ENCODE measurements around the gene PCIF1.

The PCIF1 gene

DNA sequence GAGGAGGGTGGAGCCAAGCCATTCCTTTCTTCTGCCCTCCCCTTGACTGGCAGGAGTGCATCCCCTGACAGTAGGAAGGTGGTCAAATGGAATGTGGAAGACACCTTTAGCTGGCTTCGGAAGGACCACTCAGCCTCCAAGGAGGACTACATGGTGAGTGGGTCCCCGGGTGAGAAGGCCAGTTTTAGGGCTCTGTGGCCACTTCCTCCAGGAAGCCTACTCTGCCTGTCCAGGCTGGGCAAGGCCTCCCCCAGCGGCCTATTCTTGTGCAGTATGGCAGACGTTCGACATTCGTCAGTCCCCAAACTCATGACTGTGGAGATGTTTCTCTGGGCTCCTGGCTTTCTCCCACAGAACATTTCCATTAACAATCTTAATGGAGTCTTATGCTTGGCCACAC is 9.1 kb downstream of the PCIF1 start:
- peaks cover 10% of the 10 kb centered on the region; the same call in 1 of the 2 replicates for H3K36me3 ChIP-seq (ENCODE audit: insufficient read depth, low read length)

DNA sequence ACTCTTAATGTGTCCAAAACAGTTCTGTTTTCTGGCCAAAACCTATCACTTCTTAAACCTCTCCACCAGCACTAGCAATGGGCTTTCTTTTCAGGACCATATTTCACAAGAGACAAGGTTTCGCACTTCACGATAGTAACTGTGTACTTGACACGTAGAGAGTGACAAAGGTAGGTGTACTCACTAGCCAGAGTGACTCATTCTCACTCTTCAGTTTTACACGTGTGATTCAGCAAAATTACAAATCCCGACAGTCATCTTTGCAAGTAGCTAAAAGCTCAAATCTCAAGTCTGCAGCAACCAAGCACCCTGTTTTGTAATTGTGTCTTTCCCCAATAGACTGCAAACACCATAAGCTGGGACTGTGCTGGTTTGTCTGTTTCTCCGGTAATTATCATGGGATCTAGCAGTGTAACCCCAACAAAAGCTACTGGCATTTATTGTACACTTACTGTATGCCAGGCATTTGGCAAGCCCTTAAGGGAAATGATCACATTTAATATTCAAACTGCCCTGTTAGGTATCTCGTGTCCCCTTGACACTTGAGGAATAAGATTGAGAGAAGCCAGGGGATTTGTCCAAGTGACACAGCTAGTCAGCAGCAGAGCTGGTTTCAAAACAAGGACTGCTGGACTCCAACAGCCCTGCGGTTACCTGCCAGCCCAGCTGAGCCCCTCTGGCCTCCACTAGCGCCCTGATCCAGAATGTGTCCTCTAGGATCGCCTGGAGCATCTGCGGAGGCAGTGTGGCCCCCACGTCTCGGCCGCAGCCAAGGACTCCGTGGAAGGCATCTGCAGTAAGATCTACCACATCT is 9.9 kb downstream of the PCIF1 start:
- peak overlapping the region; percentile 35 for H3K27ac ChIP-seq (ENCODE audit: low read depth, low read length)
- no peaks in the 10 kb centered on the region for H3K79me2 ChIP-seq (ENCODE audit: control insufficient read depth, insufficient read depth, low read length, unreplicated experiment)
- H2AFZ ChIP-seq (ENCODE audit: low read length, unreplicated experiment) = no peak overlapping the region
- peaks cover 22% of the 10 kb centered on the region for H3K4me1 ChIP-seq (ENCODE audit: control insufficient read depth, insufficient read depth, low read length, unreplicated experiment)
- no peaks in the 10 kb centered on the region for H3K27me3 ChIP-seq (ENCODE audit: insufficient read depth, low read length)
- no peak overlapping the region for H3K4me3 ChIP-seq (ENCODE audit: low read depth, low read length)
- peaks cover 4% of the 10 kb centered on the region; the same call in 1 of the 2 replicates for H3K36me3 ChIP-seq (ENCODE audit: insufficient read depth, low read length)

More for the DNA sequence above, 9.1 kb downstream of the PCIF1 start:
- Histone ChIP-seq H3K27ac (ENCODE audit: low read depth, low read length) (peak overlapping the region; percentile 35), H3K4me1 (ENCODE audit: control insufficient read depth, insufficient read depth, low read length, unreplicated experiment) (peaks cover 22% of the 10 kb centered on the region), H2AFZ (ENCODE audit: low read length, unreplicated experiment) (no peak overlapping the region), H3K79me2 (ENCODE audit: control insufficient read depth, insufficient read depth, low read length, unreplicated experiment) (no peaks in the 10 kb centered on the region), H3K27me3 (ENCODE audit: insufficient read depth, low read length) (no peaks in the 10 kb centered on the region), H3K4me3 (ENCODE audit: low read depth, low read length) (no peak overlapping the region)

DNA sequence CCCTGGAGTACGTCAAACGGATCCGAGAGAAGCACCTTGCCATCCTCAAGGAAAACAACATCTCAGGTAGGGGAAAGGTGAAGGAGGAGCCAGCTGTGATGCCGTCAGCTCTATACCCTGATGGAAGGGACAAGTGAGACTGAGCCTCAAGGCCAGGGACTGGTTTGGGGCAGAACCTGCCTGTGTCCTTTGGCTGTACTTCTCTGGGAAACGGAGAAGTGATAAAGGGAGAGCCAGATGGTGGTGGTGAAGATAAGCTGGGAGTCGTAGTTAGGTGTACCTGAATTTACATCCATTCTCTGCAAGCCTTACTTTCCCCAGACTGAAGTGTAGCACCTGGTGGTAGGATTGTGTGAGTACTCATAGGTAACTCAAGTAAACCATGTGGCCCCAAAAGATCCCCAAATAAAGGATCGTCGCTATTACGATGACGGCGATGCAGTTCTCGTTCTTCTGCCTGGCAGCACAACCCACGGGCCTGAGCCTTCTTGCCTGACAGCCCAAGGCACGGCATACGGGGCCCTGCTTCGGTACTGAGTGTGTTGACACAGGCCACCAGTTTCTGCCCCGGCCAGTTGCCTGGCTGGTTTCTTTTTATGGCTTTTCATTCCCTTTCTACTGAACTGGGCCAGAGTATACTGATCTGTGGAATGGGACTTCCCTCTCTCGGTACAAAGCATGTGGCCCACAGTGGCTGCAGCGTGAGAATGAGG is 10.6 kb downstream of the PCIF1 start:
- Histone ChIP-seq H3K36me3 (ENCODE audit: insufficient read depth, low read length) (peaks cover 4% of the 10 kb centered on the region; the same call in 1 of the 2 replicates), H3K4me3 (ENCODE audit: low read depth, low read length) (no peak overlapping the region)

DNA sequence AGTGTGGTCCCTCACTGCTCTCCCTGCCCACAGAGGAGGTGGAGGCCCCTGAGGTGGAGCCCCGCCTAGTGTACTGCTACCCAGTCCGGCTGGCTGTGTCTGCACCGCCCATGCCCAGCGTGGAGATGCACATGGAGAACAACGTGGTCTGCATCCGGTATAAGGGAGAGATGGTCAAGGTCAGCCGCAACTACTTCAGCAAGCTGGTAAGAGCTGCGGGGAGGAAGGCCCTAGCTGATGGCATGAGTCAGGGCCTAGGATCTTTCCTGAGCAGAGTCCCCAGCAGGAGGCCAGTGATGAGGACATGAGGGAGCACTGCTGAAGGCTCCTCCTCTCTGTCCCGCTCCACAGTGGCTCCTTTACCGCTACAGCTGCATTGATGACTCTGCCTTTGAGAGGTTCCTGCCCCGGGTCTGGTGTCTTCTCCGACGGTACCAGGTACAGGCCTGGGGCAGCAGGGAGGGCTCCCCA is 11.2 kb downstream of the PCIF1 start:
- Histone ChIP-seq H3K27ac (ENCODE audit: low read depth, low read length) (0 out of 2 replicates have a peak overlapping the region, but pooled peaks have one; percentile 6), H3K4me3 (ENCODE audit: low read depth, low read length) (no peak overlapping the region), H3K4me1 (ENCODE audit: control insufficient read depth, insufficient read depth, low read length, unreplicated experiment) (peaks cover 22% of the 10 kb centered on the region), H3K79me2 (ENCODE audit: control insufficient read depth, insufficient read depth, low read length, unreplicated experiment) (no peaks in the 10 kb centered on the region), H2AFZ (ENCODE audit: low read length, unreplicated experiment) (no peak overlapping the region), H3K27me3 (ENCODE audit: insufficient read depth, low read length) (no peaks in the 10 kb centered on the region), H3K36me3 (ENCODE audit: insufficient read depth, low read length) (peaks cover 4% of the 10 kb centered on the region; the same call in 1 of the 2 replicates)

More for the DNA sequence above, 10.6 kb downstream of the PCIF1 start:
- Histone ChIP-seq H2AFZ (ENCODE audit: low read length, unreplicated experiment) (no peak overlapping the region), H3K27me3 (ENCODE audit: insufficient read depth, low read length) (no peaks in the 10 kb centered on the region), H3K27ac (ENCODE audit: low read depth, low read length) (peak overlapping the region; percentile 35; the same call in 1 of the 2 replicates), H3K79me2 (ENCODE audit: control insufficient read depth, insufficient read depth, low read length, unreplicated experiment) (no peaks in the 10 kb centered on the region), H3K4me1 (ENCODE audit: control insufficient read depth, insufficient read depth, low read length, unreplicated experiment) (peaks cover 22% of the 10 kb centered on the region)

DNA sequence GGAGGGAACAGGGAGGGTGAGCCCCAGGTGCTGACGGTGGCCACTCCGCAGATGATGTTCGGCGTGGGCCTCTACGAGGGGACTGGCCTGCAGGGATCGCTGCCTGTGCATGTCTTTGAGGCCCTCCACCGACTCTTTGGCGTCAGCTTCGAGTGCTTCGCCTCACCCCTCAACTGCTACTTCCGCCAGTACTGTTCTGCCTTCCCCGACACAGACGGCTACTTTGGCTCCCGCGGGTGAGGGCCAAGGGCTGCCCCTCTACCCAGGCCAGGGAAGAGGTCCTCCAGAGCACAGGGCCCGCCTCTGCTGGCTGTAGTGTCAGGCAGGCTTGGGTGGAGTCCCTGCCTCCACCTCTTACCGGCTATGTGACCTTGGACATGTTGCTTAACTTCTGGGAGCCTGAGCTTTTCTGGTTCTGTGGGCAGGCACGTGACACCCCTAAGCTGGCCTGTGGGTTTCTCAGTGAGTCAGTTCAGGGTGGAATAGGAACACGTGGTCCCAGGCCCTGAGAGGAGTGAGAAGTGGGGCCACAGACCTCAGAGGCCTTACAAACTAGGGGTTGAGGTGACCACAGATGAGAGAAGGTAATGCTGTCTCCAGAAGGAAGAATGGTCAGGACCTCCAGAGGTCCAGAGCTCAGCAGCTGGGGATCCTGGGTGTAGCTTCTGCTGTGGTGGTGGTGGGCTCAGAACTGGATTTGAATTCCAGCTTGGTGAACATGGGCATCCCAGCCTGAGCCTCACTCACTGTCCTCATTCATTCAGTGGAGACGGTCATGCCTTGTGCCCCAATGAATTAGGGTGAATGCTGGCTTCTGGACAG is 11.9 kb downstream of the PCIF1 start:
- no peak overlapping the region for H3K4me3 ChIP-seq (ENCODE audit: low read depth, low read length)
- H3K4me1 ChIP-seq (ENCODE audit: control insufficient read depth, insufficient read depth, low read length, unreplicated experiment) = peaks cover 22% of the 10 kb centered on the region
- no peaks in the 10 kb centered on the region for H3K79me2 ChIP-seq (ENCODE audit: control insufficient read depth, insufficient read depth, low read length, unreplicated experiment)
- H3K36me3 ChIP-seq (ENCODE audit: insufficient read depth, low read length) = peaks cover 4% of the 10 kb centered on the region; the same call in 1 of the 2 replicates
- no peaks in the 10 kb centered on the region for H3K27me3 ChIP-seq (ENCODE audit: insufficient read depth, low read length)
- peak overlapping the region; percentile 22 for H3K27ac ChIP-seq (ENCODE audit: low read depth, low read length)
- H2AFZ ChIP-seq (ENCODE audit: low read length, unreplicated experiment) = no peak overlapping the region

DNA sequence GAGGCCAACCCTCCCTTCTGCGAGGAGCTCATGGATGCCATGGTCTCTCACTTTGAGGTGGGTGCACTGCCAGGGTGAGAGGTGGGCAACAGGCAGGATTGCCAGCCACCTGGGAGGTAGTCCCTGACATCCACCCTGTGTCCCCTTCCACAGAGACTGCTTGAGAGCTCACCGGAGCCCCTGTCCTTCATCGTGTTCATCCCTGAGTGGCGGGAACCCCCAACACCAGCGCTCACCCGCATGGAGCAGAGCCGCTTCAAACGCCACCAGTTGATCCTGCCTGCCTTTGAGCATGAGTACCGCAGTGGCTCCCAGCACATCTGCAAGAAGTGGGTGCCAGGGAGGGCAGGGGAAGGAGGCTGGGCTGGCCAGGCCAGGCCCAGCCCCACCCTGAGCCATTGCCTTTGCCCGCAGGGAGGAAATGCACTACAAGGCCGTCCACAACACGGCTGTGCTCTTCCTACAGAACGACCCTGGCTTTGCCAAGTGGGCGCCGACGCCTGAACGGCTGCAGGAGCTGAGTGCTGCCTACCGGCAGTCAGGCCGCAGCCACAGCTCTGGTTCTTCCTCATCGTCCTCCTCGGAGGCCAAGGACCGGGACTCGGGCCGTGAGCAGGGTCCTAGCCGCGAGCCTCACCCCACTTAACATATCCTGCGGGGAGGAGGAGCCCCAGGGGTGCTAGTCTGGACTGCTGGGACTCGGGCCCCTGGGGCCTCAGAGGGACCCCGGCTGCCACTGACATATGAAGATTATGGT is 12.8 kb downstream of the PCIF1 start:
- no peak overlapping the region for H2AFZ ChIP-seq (ENCODE audit: low read length, unreplicated experiment)
- no peaks in the 10 kb centered on the region for H3K79me2 ChIP-seq (ENCODE audit: control insufficient read depth, insufficient read depth, low read length, unreplicated experiment)
- peaks cover 22% of the 10 kb centered on the region for H3K4me1 ChIP-seq (ENCODE audit: control insufficient read depth, insufficient read depth, low read length, unreplicated experiment)
- H3K4me3 ChIP-seq (ENCODE audit: low read depth, low read length) = no peak overlapping the region
- peaks cover 4% of the 10 kb centered on the region; the same call in 1 of the 2 replicates for H3K36me3 ChIP-seq (ENCODE audit: insufficient read depth, low read length)
- H3K27ac ChIP-seq (ENCODE audit: low read depth, low read length) = no peak overlapping the region
- no peaks in the 10 kb centered on the region for H3K27me3 ChIP-seq (ENCODE audit: insufficient read depth, low read length)

DNA sequence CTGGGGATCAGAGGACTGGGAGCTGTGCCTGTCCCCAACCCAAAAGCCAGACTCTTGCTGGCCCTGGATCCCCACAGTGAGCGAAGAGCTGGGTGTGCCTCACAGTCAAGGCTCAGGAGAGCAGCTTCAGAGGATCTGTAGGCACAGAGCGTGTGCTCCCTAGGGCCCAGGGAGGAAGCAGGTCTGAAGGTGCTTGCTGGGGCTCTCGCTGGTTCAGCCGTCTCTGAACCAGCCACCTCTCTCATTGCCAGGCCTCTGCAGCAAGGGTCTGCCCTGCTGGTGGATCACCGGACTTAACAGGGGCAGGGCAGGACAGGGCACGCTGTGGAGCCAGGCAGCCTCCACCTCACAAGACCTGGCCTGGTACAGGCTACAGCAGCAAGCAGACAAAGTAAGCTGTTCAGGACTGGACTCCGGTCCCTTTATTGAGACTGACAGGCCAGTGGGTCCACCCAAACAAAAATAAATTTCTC is 13.8 kb downstream of the PCIF1 start:
- Histone ChIP-seq H3K4me3 (ENCODE audit: low read depth, low read length) (no peak overlapping the region), H2AFZ (ENCODE audit: low read length, unreplicated experiment) (no peak overlapping the region), H3K36me3 (ENCODE audit: insufficient read depth, low read length) (peaks cover 7% of the 10 kb centered on the region; the same call in 1 of the 2 replicates)

DNA sequence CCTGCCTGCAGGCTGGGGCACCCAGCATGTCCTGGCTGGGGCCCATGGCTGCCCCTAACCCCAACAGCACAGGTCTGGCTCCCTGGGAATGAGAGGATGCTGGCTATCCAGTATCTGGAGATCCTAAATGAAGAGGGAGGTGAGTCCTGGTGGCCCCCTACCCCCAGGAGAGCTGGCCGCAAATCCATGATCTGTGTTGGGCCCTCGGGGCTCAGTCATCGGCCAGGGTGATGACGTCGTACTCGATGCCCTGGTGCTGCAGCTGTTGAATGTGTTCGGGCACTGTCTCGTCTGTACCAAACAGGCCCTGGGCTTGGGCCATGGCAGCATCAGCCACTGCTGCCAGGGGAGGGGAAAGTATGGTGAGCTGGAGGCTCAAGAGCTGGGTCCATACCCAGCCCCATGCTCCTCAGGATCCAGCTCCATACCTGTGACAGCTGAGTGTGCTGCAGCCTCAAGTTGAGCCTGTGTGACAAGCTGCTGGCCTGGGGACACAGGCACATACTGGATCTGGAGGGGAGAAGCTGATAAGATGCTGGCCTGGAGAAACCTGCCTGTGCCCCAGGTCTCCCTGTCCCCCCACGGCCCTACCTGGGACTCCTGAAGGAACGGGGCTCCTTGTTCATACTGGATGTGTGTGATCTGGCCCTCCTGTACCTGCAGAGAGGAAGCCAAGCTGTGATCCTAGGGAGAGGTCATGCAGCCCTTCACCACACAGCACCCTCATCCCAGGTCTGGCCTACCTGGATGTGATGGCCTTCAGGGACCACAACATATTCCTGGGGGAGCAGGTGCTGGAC is 14.5 kb downstream of the PCIF1 start:
- Histone ChIP-seq H2AFZ (ENCODE audit: low read length, unreplicated experiment) (no peak overlapping the region), H3K79me2 (ENCODE audit: control insufficient read depth, insufficient read depth, low read length, unreplicated experiment) (no peaks in the 10 kb centered on the region), H3K4me3 (ENCODE audit: low read depth, low read length) (no peak overlapping the region), H3K4me1 (ENCODE audit: control insufficient read depth, insufficient read depth, low read length, unreplicated experiment) (peaks cover 18% of the 10 kb centered on the region), H3K27me3 (ENCODE audit: insufficient read depth, low read length) (no peaks in the 10 kb centered on the region), H3K27ac (ENCODE audit: low read depth, low read length) (no peak overlapping the region), H3K36me3 (ENCODE audit: insufficient read depth, low read length) (peaks cover 11% of the 10 kb centered on the region; the same call in 1 of the 2 replicates)

More for the DNA sequence above, 13.8 kb downstream of the PCIF1 start:
- Histone ChIP-seq H3K4me1 (ENCODE audit: control insufficient read depth, insufficient read depth, low read length, unreplicated experiment) (peaks cover 22% of the 10 kb centered on the region), H3K27me3 (ENCODE audit: insufficient read depth, low read length) (no peaks in the 10 kb centered on the region), H3K79me2 (ENCODE audit: control insufficient read depth, insufficient read depth, low read length, unreplicated experiment) (no peaks in the 10 kb centered on the region), H3K27ac (ENCODE audit: low read depth, low read length) (no peak overlapping the region)

Measured in ACC112 (cell line).